HG02970 (cell line): ENCODE results near the gene CCDC97.
"Not testable (repeated sequence)": the region's sequence is repeated elsewhere in the genome, so short reads cannot be mapped to it uniquely, and the experiment has no call there.

Experiments used
- ATAC-seq: cut with Tn5 transposase; IDR thresholded peaks from one replicate; pipeline ENCODE4 v1.9.1; 2021; ENCODE audit warnings: mild to moderate bottlenecking, moderate library complexity, moderate number of reproducible peaks; ENCODE audit not compliant: unreplicated experiment, low FRiP score

Gene CCDC97

DNA sequence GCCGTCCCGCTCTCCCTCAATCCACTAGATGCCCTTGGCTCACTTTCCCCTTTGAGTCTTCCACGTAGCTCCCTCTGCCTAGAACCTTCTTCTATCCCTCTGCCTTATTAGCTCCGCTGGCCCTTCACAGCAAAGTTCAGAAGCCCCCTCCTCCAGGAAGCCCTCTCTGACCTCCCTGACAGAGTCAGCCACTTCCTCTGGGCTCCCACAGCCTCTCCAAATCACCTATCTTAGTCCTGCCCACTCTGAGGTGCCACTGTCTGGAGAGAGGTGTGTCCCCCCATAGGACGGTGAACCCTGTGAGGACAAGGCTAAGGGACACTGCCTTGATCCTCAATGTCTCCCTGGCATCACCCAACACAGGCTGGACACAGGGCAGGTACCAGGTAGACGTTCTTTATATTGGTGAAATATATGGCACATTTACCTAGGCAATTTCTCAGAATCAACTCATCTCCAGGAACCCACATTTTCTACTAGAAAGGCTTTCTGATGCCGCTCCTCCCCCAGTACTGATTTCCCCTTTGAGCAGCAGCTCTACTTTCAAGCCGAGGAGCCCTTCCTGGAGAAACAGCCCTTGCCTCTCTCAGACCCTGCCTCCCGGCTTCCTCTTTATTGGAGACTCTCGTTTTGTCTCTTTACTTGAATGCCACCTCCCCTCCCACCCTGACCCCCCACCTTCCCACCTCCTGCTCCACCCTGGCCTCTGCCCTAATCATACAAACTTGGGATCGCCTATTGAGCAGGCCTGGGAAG lies 47.2 kb downstream of the CCDC97 start:
- no peak for ATAC-seq

DNA sequence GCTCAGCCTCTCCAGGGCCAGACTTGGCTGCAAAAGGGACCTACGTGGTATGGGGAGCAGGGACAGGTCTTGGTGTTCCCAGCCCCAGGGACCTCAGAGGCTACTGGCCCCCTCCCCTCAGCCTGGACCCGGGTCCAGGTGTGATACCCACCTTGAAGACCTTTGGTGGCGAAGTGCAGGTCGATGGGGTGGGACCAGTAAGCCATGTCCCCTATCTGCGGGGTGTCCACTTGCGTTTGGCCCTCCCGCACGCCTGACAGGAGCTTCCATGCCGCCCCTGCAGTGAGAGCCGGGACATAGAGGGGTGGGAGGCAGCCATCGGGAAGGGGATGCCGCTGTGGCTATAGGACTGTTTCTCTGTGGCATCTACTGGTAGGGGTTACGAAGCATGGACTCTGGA lies 47.8 kb downstream of the CCDC97 start:
- no peak for ATAC-seq

DNA sequence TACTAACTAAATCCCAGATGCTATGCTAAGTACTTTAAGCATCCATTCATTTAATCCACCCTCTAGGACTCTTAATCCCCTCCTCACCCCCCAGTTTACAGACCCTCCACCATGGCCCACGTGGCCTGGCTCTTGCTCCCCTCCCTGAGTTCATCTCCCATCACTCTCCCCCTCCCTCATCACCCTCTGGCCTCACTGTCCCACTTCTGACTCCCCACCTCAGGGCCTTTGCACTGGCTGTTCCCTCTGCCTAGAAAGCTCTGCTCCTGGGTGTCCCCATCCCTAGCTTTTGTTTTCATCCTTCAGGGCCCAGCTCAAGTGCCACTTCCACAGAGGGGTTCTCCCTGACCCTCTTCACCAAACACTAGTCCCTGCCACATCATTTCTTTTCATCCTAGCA lies 49.8 kb downstream of the CCDC97 start:
- no peak for ATAC-seq

DNA sequence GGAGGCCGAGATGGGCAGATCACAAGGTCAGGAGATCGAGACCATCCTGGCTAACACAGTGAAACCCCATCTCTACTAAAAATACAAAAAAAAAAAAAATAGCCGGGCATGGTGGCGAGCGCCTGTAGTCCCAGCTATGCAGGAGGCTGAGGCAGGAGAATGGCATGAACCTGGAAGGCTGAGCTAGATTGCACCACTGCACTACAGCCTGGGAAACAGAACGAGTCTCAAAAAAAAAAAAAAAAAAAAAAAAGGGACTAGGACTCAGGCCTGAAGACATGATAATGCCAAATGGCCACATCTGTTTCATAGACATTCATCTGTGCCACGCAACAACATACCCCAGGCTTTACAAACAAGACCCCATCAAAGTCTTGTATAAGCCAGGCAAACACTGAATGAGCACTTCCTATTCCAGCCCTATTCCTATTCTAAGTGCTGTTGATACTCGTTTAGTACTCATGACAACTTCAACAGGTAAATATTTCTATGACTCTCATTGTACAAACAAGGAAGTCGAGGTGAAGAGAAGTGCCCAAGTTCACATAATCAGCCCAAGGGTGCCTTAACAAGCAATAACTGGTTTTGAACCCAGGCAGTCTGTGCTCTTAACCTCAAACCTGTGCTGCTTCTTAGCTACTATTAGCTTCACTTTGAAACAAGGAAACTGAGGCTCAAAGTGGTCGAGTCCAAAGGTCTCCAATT lies 52.3 kb downstream of the CCDC97 start:
- no peak for ATAC-seq

DNA sequence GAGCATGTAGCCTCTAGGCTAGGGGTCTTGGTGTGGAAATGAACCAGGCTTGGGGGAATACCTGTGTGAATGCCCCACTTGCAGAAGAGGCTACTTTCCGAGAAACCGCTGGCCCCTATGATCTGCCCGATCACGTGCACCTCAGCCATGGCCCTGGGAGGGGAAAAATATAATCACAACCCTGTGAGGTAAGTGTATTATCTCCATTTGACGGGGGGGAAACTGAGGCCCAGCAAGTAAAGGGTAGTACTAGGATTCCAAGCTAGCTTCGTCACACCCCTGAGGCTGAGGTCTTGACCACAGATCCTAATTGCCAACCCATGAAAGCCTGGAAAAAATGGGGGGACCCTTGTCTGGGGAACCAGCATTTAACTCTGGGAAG lies 53.4 kb downstream of the CCDC97 start:
- ATAC-seq, result no peak

DNA sequence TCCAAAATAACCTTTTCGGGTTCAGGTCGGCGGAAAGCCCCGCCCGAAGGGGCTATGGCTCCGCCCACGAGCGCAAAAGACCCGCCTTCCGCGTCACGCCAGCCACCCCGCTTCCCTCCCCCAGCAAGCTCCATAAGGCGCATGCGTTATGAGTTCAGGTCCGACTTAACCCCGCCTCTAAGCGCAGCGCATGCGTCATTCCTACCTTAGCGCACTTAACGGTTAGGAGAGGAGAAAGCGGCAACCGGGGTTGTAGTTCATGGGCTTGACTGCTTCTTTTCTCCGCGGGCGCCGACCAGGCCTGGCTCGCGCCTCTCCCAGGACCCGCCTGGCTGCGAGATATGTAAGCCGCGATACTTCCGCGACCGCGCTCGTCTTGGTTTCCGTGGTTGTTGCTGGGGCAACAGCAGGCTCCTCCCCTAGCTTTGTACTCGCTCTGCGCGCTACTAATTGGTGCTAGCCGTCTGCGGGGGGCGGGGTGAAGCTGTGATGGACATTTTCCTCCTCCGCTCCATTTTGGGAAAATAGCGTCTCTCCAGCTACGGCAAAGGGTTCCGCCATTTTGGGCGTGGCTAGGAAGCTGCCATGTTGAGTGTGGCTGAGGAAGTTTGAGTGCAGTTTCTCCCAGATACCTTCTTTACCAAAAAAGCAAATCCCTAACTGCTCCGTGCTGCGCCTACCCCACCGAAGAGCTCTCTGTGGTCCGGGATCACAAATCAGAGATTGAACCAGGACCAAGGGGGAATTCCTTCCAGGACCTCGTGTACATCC lies 54.0 kb downstream of the CCDC97 start, which contains the start of gene B9D2:
Gene B9D2 (minus strand): TSS at position 397 of the 771 bp plus-strand sequence. CDS start 630 bp downstream, outside the sequence.
- peak; percentile 82 for ATAC-seq

DNA sequence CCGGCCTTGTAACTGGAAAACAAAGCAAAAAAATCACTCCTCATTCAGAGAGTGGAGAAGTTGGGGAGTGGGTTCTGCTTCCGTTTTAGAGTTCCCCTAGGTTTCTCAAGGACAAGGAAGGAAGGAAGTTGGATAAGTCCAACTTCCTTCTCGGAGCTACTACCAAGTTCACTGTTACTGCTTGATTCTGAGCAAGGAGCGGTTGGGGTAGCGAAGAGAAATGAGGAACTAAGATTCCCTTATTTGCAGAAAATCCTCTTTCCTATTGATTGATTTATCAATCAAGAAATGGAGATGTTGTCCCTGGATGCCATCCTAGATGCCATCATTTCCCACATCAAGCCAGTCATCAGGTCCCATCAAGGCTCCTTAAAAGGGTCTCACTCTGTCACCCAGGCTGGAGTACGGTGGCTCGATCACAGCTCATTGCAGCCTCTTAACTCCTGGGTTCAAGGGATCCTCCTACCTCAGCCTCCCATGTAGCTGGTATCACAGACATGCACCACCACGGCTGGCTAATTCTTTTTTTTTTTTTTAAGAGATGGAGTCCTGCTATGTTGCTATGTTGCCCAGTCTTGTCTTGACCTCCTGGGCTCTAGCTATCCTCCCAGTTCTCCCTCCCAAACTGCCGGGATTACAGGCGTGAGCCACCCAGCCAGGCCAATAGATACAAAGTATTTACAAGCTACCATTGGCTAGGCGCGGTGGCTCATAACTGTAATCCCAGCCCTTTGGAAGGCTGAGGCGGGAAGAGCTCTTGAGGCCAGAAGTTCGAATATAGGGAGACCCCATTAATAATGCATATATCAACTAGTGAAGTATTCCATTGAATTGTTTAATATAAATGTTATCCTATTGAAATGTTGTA lies 54.8 kb downstream of the CCDC97 start:
- no peak for ATAC-seq

DNA sequence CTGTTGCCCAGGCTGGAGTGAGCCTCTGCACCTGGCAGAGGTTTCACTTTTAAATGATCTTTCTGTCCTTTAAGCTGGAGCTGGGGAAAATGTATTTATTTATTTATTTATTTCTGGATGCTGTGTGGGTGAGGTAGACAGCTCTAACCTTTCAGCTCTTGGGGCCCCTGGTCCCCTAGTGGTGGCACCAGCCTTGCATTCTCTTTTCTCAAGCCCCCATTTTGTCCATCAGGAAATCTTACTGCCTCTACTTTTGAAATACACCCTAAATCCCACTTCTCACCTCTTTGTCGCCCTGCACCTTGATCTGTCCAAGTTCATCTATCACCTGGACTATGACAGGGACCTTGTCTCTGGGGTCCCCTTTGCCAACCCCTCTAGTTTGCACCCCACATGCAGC lies 56.1 kb downstream of the CCDC97 start:
- ATAC-seq, result no peak

DNA sequence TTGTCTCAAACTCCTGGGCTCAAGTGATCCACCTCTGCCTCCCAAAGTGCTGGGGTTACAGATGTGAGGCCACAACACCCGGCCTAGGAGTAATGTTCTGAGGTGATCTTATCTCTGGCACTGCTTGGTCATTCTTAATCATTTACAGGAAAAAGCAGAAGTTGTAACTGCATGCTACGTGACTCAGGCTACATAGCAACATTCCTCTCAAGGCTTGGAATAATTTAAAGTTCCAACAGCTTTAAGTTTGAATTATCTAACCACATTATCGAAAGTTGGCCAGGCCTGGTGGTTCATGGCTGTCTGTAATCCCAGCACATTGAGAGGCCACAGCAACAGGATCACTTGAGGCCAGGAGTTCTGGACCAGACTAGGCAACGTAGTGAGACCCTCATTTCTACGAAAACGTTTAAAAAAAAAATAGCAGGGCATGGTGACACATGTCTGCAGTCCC lies 57.9 kb downstream of the CCDC97 start:
- ATAC-seq, result no peak

DNA sequence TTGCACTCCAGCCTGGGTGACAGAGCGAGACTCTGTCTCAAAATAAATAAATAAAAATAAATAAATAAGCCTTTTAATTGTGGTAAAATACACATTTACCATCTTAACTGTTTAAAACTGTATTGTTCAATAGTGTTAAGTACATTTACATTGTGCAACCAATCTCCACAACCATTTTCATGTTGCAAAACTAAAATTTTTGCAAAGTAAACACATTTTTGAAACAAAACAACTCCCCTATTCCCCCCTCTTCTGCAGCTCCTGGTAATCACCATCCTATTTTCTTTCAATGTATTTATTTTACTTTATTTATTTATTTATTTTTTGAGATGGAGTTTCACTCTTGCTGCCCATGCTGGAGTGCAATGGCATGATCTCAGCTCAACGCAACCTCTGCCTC lies 59.8 kb downstream of the CCDC97 start:
- ATAC-seq, result no peak

DNA sequence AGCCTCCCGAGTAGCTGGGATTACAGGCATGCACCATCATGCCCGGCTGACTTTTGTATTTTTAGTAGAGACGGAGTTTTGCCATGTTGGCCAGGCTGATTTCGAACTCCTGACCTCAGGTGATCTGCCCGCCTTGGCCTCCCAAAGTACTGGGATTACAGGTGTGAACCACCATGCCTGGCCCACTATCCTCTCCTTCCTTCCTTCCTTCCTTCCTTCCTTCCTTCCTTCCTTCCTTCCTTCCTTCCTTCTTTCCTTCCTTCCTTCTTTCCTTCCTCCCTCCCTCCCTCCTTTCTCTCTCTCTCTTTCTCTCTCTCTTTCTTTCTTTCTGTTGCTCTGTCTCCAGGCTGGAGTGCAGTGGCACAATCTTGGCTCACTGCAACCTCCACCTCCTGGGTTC lies 61.1 kb downstream of the CCDC97 start:
- ATAC-seq, result not testable (repeated sequence)

DNA sequence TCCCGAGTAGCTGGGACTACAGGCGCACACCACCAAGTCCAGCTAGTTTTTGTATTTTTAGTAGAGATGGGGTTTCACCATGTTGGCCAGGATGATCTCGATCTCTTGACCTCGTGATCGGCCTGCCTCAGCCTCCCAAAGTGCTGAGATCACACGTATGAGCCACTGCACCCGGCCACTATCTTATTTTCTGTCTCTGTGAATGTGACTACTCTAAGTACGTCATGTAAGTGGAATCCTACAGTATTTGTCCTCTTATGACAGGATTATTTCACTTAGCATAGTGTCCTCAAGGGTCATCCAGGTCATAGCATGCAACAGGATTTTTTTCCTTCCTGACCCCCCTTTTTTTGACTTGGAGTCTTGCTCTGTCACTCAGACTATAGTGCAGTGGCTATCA lies 61.6 kb downstream of the CCDC97 start:
- no peak for ATAC-seq

DNA sequence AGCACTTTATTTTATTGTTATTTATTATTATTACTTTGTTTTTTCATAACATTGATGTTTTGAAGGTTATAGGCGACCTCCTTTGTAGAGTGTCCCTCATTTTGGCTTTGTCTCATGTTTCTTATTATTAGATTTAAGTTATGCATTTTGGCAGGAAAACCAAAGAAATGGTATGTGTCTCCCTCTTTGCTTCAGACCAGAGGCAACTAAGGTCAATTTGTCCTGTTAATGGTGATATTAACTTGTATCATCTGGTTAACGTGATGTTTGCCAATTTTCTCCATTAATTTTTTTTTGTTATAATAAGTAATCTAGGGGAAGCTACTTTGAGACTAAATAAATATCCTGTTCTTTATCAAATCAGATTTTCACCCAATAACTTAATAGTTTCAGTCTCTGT lies 62.5 kb downstream of the CCDC97 start:
- no peak for ATAC-seq

DNA sequence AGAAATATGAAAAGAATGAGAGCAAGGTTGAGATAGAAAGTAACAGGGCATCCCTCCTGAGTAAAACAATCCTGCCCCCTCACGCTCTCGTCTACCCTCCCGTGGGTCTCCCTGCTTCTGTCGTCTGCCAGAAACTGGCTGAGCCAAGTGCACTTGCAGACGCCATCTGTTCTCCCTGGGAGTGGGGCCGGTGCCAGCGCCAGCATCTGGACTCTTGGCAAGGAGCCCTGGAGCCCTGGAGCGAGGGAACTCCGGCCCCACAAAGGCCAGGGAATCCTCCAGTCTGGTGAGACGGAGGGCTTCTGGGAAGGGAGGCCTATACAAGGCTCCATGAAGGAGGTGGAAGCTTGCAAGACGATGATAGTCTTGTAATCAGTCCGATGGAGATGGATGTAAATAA lies 64.0 kb downstream of the CCDC97 start:
- no peak for ATAC-seq
